Measurements from ENCODE around the gene TSR1.

The TSR1 gene

GRCh38 chr17:2336215-2336851 is at the start of gene TSR1:
Gene TSR1, minus strand, starts transcription at chr17:2336457. Its CDS starts 30 bp downstream, at chr17:2336427.
- peak; percentile 82 to 84 for DNase-seq

GRCh38 chr17:2385240-2386210 is 49.3 kb upstream of the TSR1 start:
- DNase-seq = no peak

- no peak for DNase-seq
Observed at GRCh38 chr17:2384439-2385127, 48.3 kb upstream of the TSR1 start.

- no peak for DNase-seq
Observed at GRCh38 chr17:2383628-2384167, 47.4 kb upstream of the TSR1 start.

GRCh38 chr17:2380950-2381649 is 44.8 kb upstream of the TSR1 start:
- no peak for DNase-seq

- DNase-seq = no peak
Observed at GRCh38 chr17:2380226-2380922, 44.1 kb upstream of the TSR1 start.

GRCh38 chr17:2379489-2380225 is 43.4 kb upstream of the TSR1 start:
- no peak for DNase-seq

- DNase-seq = no peak
Observed at GRCh38 chr17:2378905-2379304, 42.6 kb upstream of the TSR1 start.

DNA sequence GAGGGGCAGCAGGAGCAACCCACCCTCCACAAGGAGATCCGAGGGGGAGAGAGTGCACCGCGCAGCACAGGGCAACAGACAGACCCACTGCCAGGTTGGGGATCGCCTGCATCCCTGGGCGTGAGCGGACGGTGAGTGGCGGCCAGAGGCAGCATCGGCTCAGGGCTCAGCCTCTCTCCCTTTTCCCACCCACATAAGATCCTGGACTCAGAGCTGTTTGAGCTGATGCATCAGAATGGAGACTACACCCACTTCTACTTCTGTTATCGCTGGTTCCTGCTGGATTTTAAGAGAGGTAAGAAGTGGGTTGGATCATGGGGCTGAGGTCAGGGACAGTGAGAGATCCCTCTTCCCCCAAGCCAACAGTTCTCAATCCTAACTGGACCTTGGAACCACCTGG is 41.4 kb upstream of the TSR1 start:
- DNase-seq = no peak

GRCh38 chr17:2376107-2376506 is 39.9 kb upstream of the TSR1 start:
- no peak for DNase-seq

GRCh38 chr17:2375406-2375805 is 39.1 kb upstream of the TSR1 start:
- no peak for DNase-seq

DNA sequence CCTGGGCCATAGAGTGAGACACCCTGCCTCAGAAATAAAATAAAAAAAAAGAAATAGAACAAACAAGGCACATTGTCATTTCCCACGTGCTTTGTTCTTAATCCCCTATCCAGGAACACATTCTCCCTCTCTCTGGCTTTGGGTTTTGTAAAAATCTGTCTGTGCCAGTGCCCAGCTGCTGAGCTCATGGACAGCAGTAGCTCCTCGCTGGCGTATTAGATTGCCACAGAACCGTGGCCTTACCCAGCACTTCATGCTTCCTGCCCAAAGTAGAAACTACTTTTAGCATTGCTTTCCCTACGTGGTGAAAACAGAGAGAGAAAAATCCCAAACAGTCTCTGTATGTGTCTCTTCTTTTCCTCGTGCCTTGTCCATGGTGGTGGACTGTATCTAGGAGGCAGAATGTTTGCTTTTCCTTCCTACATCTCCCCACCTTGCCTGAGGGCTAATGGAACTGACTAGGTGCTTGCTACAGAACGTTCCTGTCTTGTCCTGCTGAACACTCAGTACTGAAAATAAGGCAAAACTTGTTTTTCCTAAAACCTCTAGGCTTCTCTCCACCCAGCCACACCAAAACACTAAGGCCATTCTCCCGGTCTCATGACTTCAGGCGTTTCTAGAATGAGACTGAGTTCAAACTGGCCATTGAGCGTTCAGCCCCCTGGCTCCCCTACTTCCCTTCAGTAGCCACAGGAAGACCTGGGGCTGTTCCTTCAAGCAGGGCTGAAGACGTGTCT is 38.5 kb upstream of the TSR1 start:
- no peak for DNase-seq

DNA sequence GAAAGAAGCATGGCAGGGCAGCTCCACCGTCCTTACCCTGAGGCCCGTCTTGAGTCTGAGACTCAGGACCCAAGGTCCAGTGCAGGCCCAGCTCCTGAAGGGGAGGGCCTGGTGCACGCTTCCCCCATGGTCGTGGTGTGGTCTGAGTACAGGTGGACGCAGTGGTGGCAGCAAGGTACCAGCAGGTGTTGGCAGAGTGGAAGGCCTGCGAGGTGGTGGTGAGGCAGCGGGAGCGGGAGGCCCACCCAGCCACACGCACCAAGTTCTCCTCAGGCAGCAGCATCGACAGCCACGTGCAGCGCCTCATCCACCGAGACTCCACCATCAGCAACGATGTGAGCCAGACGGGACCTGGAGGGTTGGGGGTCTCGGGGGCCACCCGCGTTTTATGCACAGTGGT is 36.9 kb upstream of the TSR1 start:
- DNase-seq = no peak

DNA sequence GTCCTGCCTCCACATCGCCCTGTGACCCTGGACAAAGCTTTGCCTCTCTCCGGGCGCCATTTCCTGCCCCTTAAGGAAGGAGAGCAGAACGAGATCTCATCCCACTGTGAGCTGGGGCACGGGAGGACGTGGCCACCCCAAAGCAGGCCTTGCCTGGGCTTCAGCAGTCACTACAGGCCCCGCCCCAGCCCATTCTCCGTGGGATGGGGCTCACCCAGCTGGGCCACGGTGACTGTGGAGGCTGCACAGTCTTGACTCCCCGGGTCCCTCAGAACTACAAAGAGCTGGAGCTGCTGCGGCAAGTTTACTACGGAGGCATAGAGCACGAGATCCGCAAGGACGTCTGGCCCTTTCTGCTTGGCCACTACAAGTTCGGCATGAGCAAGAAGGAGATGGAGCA is 36.4 kb upstream of the TSR1 start:
- no peak for DNase-seq

DNA sequence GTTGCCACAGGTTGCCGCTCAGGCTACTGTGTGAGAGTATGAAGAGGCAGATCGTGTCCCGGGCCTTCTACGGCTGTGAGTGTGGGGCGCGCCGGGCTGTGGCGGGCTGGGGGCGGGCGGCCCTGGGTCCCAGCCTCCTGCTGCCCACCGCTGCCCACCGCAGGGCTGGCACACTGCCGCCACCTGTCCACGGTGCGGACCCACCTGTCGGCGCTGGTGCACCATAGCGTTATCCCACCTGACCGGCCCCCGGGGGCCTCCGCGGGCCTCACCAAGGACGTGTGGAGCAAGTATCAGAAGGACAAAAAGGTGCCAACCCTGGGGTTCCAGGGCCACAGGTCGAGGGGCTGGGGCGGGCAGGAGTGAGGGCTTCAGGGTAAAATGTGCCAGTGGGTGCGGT is 35.9 kb upstream of the TSR1 start:
- DNase-seq = no peak

GRCh38 chr17:2371183-2372130 is 35.2 kb upstream of the TSR1 start:
- no peak for DNase-seq

DNA sequence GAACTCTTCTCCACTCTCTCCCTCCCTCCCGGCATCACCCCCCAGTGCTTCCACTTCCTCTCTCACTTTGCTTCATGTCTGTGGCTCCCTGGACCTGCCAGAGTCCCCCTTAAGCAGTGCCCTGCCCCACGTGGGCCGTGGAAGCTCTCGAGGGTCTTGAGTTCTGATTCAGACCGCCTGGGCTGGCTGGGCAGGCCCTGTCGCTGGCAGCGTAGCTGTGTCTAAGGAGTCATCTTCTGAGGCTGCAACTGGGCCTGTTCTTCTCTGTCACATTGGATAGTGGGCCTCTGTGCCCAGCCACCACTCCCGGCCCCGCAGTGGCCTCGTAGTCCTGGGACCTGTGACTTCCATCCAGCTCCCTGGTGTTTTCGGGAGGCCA is 33.9 kb upstream of the TSR1 start:
- DNase-seq = no peak

- DNase-seq = no peak
Observed at GRCh38 chr17:2369551-2370210, 33.4 kb upstream of the TSR1 start.

DNA sequence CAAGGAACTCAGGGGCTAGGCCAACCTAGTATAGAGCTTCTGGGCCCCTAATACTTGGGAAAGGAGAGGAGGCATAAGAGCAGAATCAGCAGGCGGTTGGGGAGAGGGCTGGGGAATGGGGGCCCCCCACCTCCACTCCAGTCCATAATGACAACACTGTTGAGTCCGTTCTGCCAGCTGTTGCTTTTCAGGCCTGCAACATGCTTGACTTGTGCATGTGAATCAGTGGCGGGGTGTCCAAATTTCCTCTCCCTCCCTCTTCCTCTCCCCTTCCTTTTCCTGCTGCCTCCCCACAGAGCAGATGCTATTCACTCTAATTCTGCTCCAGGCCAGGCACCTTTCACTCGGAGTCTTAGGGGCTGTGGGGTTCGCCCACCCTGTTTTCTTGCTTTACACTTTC is 32.8 kb upstream of the TSR1 start:
- DNase-seq = no peak

Measured in stimulated activated CD4-positive, alpha-beta T cell treated with anti-CD3 and anti-CD28 coated beads, Interleukin-2, amount 100 ng/mL, for 48 hours (primary cell).